ENCODE measurements around the gene SORL1.

GRCh38 chr11:121645001-121645400 is 192.9 kb downstream of the SORL1 start:
- TF ChIP-seq POLR2AphosphoS5 (IDR thresholded peaks at IDR 0.05; ENCODE audit: borderline replicate concordance, low read depth, low read length) (no peak), EZH2 (IDR thresholded peaks at IDR 0.05) (no peak), FOXP2 (optimal IDR thresholded peaks at IDR 0.05; ENCODE audit: control extremely low read depth, extremely low read length, insufficient read depth) (no peak)
